HG03159 (cell line): ENCODE data around the gene PPP6C.
"Not testable (repeated sequence)": the region's sequence is repeated elsewhere in the genome, so short reads cannot be mapped to it uniquely, and the experiment has no call there.

ENCODE experiments used
- ATAC-seq: cut with Tn5 transposase; IDR thresholded peaks from one replicate; pipeline ENCODE4 v1.9.1; 2021; ENCODE audit warnings: mild to moderate bottlenecking, moderate library complexity; ENCODE audit not compliant: unreplicated experiment

PPP6C gene

DNA sequence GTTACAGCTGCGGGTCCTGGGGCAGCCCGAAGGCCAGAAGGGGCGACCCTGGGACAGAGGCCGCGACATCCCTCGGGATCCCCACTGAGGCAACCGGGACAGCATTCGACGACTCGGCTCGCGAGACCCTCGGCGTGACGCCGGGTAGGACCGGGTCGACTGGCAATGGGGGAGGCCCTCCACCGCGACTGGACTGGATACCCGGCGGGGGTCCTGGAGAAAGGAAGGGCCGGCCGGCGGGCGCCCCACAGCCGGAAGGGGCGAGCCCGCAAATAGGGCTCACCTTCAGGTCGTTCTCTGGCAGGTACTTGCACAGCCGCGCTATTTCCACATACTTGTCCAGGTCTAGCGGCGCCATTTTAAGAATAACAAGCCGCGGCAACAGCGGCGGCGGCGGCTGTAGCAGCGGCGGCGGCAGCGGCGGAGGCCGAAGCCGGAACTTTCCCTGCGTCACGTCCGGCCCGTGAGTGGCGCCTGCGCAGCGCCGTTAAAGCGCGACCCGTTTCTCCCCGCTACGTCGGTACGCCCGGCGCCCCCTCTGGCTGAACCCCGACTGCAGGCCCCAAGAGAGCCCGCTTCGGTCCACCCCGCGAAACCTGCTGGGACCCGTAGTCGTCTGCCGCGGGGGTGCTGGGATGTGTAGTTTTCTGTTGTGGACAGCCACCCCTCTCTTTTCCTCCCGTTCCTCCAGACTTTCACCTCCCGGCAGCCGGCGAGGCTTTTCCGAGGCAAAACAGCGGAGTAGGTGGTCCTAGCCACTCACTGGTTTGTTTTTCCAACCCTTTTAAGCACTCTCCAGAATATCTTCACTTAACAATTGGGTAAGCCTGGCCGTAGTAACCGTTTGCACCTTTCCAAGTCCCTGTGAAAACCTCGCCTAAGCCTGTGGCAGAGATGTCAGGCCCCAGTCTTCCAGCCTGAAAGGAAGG lies at the start of gene PPP6C:
PPP6C (minus strand) TSS at position 443 of the 929 bp plus-strand sequence; CDS start at position 358, 85 bp downstream.
- peak; percentile 95 for ATAC-seq

DNA sequence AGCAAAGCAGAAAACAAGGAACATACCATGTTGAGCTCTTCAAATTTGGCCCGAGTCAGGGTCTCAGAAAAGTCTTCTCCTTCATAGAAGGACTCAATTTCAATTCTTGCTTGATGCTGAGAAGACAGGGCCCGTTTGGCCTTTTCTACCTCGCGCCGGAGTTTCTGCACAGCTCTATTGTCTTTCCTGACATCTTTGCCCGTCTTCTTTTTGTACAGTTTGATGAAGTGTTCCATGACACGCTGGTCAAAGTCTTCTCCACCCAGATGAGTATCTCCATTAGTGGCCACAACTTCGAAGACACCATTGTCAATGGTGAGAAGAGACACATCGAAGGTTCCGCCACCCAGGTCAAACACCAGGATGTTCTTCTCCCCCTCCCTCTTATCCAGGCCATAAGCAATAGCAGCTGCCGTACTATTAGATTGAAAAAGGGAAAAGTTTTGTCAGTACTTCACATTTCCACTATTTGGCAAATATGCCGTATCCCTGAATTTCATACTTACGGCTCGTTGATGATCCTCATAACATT lies 49.4 kb upstream of the PPP6C start:
- no peak for ATAC-seq

- ATAC-seq, result no peak
These were observed 48.7 kb upstream of the PPP6C start for GRCh38 chr9:125238127-125238914.

- not testable (repeated sequence) for ATAC-seq
These were observed 47.0 kb upstream of the PPP6C start for GRCh38 chr9:125236520-125237159.

GRCh38 chr9:125235804-125236519 lies 46.4 kb upstream of the PPP6C start:
- no peak for ATAC-seq

DNA sequence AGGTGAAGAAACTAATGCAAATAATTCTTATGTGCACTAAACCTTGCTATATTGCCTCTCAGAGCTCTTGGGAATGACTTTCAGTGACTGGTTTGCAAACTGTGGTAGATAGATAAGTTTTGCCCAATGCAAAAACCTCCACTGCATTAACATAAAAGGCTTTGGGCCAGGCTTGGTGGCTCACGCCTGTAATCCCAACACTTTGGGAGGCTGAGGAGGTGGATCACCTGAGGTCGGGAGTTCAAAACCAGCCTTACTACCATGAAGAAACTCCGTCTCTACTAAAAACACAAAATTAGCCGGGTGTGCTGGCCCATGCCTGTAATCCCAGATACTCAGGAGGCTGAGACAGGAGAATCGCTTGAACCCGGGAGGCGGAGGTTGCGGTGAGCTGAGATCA lies 44.5 kb upstream of the PPP6C start:
- not testable (repeated sequence) for ATAC-seq

DNA sequence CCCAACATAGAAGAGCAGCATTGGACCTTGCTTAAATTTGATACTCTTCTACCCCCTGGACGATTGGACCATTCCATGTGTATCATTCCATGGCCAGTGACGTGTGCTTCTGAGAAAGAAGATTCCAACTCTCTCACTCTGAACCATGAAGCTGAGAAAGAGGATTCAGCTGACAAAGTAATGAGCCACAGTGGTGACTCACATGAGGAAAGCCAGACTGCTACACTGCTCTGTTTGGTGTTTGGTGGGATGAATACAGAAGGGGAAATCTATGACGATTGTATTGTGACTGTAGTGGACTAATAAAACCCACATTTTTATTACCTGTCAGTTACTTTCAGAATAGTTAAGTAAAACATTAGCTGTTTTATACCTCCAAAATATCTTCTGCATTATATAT lies 44.1 kb upstream of the PPP6C start:
- no peak for ATAC-seq

- no peak for ATAC-seq
These were observed 38.2 kb upstream of the PPP6C start for GRCh38 chr9:125227761-125228160.

- ATAC-seq, result not testable (repeated sequence)
These were observed 35.3 kb upstream of the PPP6C start for GRCh38 chr9:125224858-125225257.

GRCh38 chr9:125218621-125219020 lies 29.0 kb upstream of the PPP6C start:
- ATAC-seq, result no peak

DNA sequence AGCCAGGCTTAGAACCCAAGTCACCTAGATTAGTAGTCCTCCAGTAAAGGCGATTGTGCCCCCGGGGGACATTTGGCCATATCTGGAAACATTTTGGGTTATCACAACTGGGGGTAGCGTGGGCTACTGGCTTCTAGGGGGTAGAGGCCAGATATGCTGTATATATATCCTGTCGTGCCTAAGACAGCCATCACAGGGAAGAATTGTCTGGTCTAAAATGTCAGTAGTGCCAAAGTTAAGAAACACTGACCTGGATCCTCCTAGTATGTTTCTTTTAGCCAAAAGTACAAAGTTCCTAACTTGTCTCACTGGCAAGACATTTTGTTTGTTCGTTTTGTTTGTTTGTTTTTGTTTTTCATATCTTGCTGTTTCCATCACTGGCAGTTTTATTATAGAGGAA lies 24.6 kb upstream of the PPP6C start:
- no peak for ATAC-seq

DNA sequence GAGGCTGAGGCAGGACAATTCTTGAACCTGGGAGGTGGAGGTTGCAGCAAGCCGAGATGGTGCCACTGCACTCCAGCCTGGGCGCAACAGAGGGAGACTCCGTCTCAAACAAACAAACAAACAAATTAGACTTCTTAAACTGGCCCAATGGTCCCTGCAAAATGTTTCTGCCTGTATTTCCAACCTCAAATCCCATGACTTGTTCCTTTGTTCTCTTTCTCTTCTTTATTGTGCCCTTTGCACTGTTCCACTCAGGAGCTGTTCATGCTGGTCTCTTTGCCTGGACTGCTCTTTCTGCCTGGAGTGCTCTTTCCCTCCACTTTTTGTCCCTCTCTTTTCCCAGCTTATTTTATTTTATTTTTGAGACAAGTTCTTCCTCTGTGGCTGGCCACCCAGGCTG lies 14.9 kb upstream of the PPP6C start:
- ATAC-seq, result no peak

DNA sequence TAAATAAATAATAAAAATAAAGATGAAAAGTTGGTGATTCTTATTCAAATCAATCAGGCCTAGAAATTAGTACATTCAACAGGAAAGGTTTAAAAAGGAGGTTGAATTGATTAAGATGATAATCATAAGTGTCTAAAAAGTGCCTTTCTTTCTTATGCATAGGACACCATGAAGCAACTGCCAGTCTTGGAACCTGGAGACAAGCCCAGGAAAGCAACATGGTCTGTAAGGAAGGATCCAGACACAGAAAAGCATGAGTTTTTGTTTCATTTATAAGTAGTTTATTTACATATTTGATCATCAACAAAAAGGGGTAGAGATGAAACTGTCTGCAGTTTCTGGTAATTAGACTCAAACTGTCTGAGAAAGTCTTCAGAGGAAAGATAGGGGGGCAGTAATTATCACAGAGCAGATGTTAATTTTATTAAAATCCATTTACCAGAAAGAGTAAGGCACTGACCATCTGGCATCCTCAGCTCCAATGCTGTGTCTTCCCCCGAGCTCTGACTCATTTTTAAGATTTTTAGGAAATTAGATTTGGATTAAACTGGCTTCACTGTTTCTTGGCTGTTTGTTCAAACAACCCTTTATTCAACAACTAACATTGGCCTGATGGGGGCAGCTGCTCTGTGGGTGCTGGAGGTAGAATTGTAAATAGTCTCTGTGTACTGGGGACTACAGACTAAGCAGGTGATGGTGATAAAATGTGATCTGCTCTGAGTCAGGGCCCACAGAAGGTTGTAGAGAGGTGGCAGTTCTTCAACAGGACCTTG lies 13.4 kb upstream of the PPP6C start:
- ATAC-seq, result no peak

DNA sequence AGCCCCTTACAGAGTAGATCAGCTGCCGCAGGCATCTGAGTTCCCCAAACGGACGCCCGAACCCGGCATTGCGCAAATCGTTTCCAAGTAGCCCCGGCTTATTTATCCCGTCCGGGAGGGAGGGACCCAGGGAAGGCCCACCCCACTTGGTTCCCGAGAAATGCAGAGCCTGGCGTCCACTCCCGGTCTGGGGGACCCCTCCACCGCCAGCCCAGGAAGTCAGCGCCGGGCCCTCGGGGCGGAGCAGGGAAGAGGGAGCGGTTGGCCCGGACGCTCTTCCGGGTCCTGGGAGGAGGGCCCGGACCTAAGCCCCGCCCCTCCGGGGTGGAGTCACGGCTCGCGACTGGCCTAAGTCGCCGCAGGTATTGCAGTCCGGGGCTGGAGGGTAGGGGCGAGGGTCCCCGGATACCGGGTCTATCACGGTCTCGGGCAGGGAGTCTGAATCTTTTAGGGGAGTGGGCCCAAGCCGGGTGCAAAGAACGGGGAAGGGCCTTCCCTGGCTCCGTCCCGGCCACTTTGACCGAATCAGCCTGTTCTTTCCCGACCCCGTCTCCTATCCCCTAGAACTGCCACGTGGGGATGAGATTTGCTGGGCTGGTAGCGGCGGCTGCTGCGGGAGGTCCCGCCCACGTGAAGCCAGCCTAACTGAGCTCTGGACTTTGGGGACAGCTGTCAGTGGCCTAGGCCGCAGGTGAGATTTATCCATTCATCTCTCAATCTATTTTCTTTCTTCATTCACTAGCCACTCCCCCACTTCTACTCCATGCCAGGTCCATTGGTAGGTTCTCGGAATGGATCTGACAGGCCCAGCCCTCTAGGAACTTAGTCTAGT lies 10.8 kb upstream of the PPP6C start, which contains the start of gene RABEPK:
RABEPK (plus strand) TSS at position 327 of the 832 bp plus-strand sequence. CDS start 2,472 bp downstream, outside the sequence.
- ATAC-seq, result peak; percentile 96

- ATAC-seq, result not testable (repeated sequence)
These were observed 6.0 kb upstream of the PPP6C start for GRCh38 chr9:125195591-125195990.

DNA sequence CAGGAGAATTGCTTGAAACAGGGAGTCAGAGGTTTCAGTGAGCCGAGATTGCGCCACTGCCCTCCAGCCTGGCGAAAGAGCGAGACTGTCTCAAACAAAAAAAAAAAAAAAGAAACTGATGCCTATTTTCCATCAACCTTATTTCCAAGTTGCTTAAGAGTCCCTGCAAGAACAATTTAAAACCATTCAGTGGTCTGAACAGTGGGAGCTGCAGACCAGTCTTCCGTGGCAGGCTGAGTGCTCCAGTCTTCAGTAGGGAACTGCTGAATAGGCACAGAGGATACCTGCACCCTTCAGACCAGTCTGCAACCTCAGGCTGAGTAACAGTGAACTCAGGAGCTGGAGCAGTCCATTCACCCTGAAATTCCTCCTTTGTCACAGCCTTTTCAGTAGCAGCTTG lies 4.9 kb upstream of the PPP6C start:
- not testable (repeated sequence) for ATAC-seq

- no peak for ATAC-seq
These were observed 778 bp upstream of the PPP6C start for GRCh38 chr9:125190361-125190801.

DNA sequence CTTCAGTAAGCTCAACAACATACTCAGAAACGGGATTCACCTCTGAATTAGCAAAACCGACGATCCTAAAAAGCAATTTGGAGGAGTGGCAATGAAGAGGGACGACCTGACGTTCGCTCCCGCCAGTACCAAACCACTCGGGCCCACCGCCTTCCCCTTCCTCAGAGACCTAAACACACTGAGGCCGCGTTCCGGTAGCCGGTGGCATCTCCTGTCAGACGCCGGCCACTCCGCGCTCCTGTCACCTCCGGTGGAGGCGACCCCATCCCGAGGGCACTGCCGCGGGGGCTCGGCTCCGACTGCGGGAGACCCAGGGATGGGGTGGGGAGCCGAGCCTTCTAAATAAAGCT lies 617 bp downstream of the PPP6C start:
- peak; percentile 22 for ATAC-seq

DNA sequence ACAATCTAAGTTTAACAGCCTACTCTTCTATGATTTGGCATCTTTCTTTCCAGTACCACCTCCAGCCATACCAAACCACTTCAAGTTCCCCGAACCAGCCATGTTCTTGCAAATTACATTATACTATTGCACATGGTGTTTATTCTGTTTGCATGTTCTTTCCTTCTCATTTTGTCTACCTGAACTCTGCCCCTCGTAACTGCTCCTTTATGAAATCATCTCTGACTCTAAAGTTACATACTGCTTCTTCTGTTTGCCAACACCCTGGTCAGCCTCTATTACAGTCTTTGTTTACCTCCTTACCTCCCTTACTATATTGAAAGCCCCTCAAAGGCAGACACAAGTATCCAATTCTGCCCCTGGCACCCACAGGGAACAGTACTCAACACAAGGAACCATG lies 6.0 kb downstream of the PPP6C start:
- ATAC-seq, result no peak
